SJSA1 (cell line): Measurements from ENCODE around the gene PAK5. TPM values are rescaled to one million over a fixed set of nuclear protein-coding genes. Genes with fewer than 3 reads are reported as not detected.

Source experiments
- DNase-seq, 2 experiments: peaks; one replicate each; pipeline ENCODE4 v3.0.0-alpha.2; 2015 to 2020; ENCODE audit warnings: low spot score in 2 of 2, low read depth in 1 of 2
- H3K27ac ChIP-seq: fragments of 250-450 bp; sonication (Bioruptor Pico); 2 replicates; pipeline ENCODE4 v1.5.1; 2020; ENCODE audit warnings: mild to moderate bottlenecking, moderate library complexity
- H3K27me3 ChIP-seq: fragments of 250-450 bp; sonication (Bioruptor Pico); replicated peaks from 2 replicates; pipeline ENCODE4 v1.5.1; 2020; ENCODE audit warnings: mild to moderate bottlenecking, moderate library complexity
- H3K36me3 ChIP-seq: fragments of 250-450 bp; sonication (Bioruptor Pico); 2 replicates; pipeline ENCODE4 v1.5.1; 2020; ENCODE audit warnings: mild to moderate bottlenecking
- H3K4me1 ChIP-seq: fragments of 250-450 bp; sonication (Bioruptor Pico); replicated peaks from 2 replicates; pipeline ENCODE4 v1.6.1; 2021; ENCODE audit warnings: mild to moderate bottlenecking
- H3K4me3 ChIP-seq: fragments of 250-450 bp; sonication (Bioruptor Pico); 2 replicates; pipeline ENCODE4 v1.5.1; 2020; ENCODE audit warnings: mild to moderate bottlenecking
- H3K9me3 ChIP-seq: fragments of 250-450 bp; sonication (Bioruptor Pico); replicated peaks from 2 replicates; pipeline ENCODE4 v1.5.1; 2020; ENCODE audit warnings: mild to moderate bottlenecking
- total RNA-seq: library from RNA; depleted of rRNA; stranded (reverse); fragments of >200 nt; shearing (Covaris generic); gene quantifications from 2 replicates; pipeline ENCODE4 v1.2.3, GENCODE V29; 2014

PAK5 gene
- total RNA-seq, 1 experiment from 2014 or later = not detected

- no peak for DNase-seq
- Histone ChIP-seq H3K27me3 (no peaks in the 10 kb centered on the region), H3K27ac (no peak overlapping the region), H3K9me3 (no peaks in the 10 kb centered on the region), H3K4me1 (no peaks in the 10 kb centered on the region), H3K36me3 (no peaks in the 10 kb centered on the region), H3K4me3 (no peak overlapping the region)
Measured at GRCh38 chr20:9756660-9757059, 82.2 kb downstream of the PAK5 start.

GRCh38 chr20:9755301-9755700 lies 83.6 kb downstream of the PAK5 start:
- no peaks in the 10 kb centered on the region for H3K27me3 ChIP-seq
- H3K36me3 ChIP-seq = no peaks in the 10 kb centered on the region
- H3K4me3 ChIP-seq = no peak overlapping the region
- H3K9me3 ChIP-seq = no peaks in the 10 kb centered on the region
- H3K27ac ChIP-seq = no peak overlapping the region
- H3K4me1 ChIP-seq = no peaks in the 10 kb centered on the region
- no peak for DNase-seq

- H3K27me3 ChIP-seq = no peaks in the 10 kb centered on the region
- DNase-seq = no peak
- H3K36me3 ChIP-seq = no peaks in the 10 kb centered on the region
- H3K4me3 ChIP-seq = no peak overlapping the region
- no peaks in the 10 kb centered on the region for H3K9me3 ChIP-seq
- no peak overlapping the region for H3K27ac ChIP-seq
- no peaks in the 10 kb centered on the region for H3K4me1 ChIP-seq
Measured at GRCh38 chr20:9744551-9744950, 94.3 kb downstream of the PAK5 start.

GRCh38 chr20:9743871-9744270 lies 95.0 kb downstream of the PAK5 start:
- Histone ChIP-seq H3K9me3 (no peaks in the 10 kb centered on the region), H3K4me1 (no peaks in the 10 kb centered on the region), H3K27me3 (no peaks in the 10 kb centered on the region), H3K36me3 (no peaks in the 10 kb centered on the region), H3K27ac (no peak overlapping the region), H3K4me3 (no peak overlapping the region)
- no peak for DNase-seq

- Histone ChIP-seq H3K36me3 (no peaks in the 10 kb centered on the region), H3K4me3 (no peak overlapping the region), H3K27me3 (no peaks in the 10 kb centered on the region), H3K4me1 (no peaks in the 10 kb centered on the region), H3K27ac (no peak overlapping the region), H3K9me3 (no peaks in the 10 kb centered on the region)
- no peak for DNase-seq
Measured at GRCh38 chr20:9742821-9743220, 96.1 kb downstream of the PAK5 start.

GRCh38 chr20:9741996-9742395 lies 96.9 kb downstream of the PAK5 start:
- Histone ChIP-seq H3K27ac (no peak overlapping the region), H3K4me1 (no peaks in the 10 kb centered on the region), H3K4me3 (no peak overlapping the region), H3K9me3 (no peaks in the 10 kb centered on the region), H3K36me3 (no peaks in the 10 kb centered on the region), H3K27me3 (no peaks in the 10 kb centered on the region)
- no peak for DNase-seq

- Histone ChIP-seq H3K27me3 (no peaks in the 10 kb centered on the region), H3K4me3 (no peak overlapping the region), H3K4me1 (no peaks in the 10 kb centered on the region), H3K27ac (no peak overlapping the region), H3K9me3 (no peaks in the 10 kb centered on the region), H3K36me3 (no peaks in the 10 kb centered on the region)
- DNase-seq = no peak
Measured at GRCh38 chr20:9740486-9740885, 98.4 kb downstream of the PAK5 start.

GRCh38 chr20:9739991-9740390 lies 98.9 kb downstream of the PAK5 start:
- DNase-seq = no peak
- Histone ChIP-seq H3K4me3 (no peak overlapping the region), H3K4me1 (no peaks in the 10 kb centered on the region), H3K9me3 (no peaks in the 10 kb centered on the region), H3K27ac (no peak overlapping the region), H3K27me3 (no peaks in the 10 kb centered on the region), H3K36me3 (no peaks in the 10 kb centered on the region)

- no peak for DNase-seq
Measured at GRCh38 chr20:9736373-9736772, 102.5 kb downstream of the PAK5 start.

GRCh38 chr20:9723501-9724202 lies 115.2 kb downstream of the PAK5 start:
- DNase-seq = no peak
- Histone ChIP-seq H3K9me3 (no peaks in the 10 kb centered on the region), H3K4me3 (no peak overlapping the region), H3K27me3 (no peaks in the 10 kb centered on the region), H3K36me3 (no peaks in the 10 kb centered on the region), H3K27ac (no peak overlapping the region), H3K4me1 (no peaks in the 10 kb centered on the region)

More at GRCh38 chr20:9736373-9736772, 102.5 kb downstream of the PAK5 start:
- H3K4me1 ChIP-seq = no peaks in the 10 kb centered on the region
- H3K4me3 ChIP-seq = no peak overlapping the region
- H3K27me3 ChIP-seq = no peaks in the 10 kb centered on the region
- H3K36me3 ChIP-seq = no peaks in the 10 kb centered on the region
- no peak overlapping the region for H3K27ac ChIP-seq
- H3K9me3 ChIP-seq = no peaks in the 10 kb centered on the region

- H3K27me3 ChIP-seq = no peaks in the 10 kb centered on the region
- no peak for DNase-seq
- no peaks in the 10 kb centered on the region for H3K9me3 ChIP-seq
- no peak overlapping the region for H3K27ac ChIP-seq
- H3K36me3 ChIP-seq = no peaks in the 10 kb centered on the region
- no peaks in the 10 kb centered on the region for H3K4me1 ChIP-seq
- H3K4me3 ChIP-seq = no peak overlapping the region
Measured at GRCh38 chr20:9711872-9712271, 127.0 kb downstream of the PAK5 start.

- no peaks in the 10 kb centered on the region for H3K27me3 ChIP-seq
- no peak for DNase-seq
- no peaks in the 10 kb centered on the region for H3K36me3 ChIP-seq
- H3K4me1 ChIP-seq = no peaks in the 10 kb centered on the region
- H3K4me3 ChIP-seq = no peak overlapping the region
- H3K27ac ChIP-seq = no peak overlapping the region
- no peaks in the 10 kb centered on the region for H3K9me3 ChIP-seq
Measured at GRCh38 chr20:9710685-9711084, 128.2 kb downstream of the PAK5 start.

- no peaks in the 10 kb centered on the region for H3K36me3 ChIP-seq
- H3K4me3 ChIP-seq = no peak overlapping the region
- H3K9me3 ChIP-seq = no peaks in the 10 kb centered on the region
- H3K4me1 ChIP-seq = no peaks in the 10 kb centered on the region
- no peaks in the 10 kb centered on the region for H3K27me3 ChIP-seq
- no peak for DNase-seq
- no peak overlapping the region for H3K27ac ChIP-seq
Measured at GRCh38 chr20:9705722-9706476, 133.0 kb downstream of the PAK5 start.

GRCh38 chr20:9699181-9699580 lies 139.7 kb downstream of the PAK5 start:
- Histone ChIP-seq H3K4me3 (no peak overlapping the region), H3K4me1 (no peaks in the 10 kb centered on the region), H3K27me3 (no peaks in the 10 kb centered on the region), H3K36me3 (no peaks in the 10 kb centered on the region), H3K9me3 (no peaks in the 10 kb centered on the region), H3K27ac (no peak overlapping the region)
- DNase-seq = no peak
